Stomach (tissue), 4 donors: ENCODE measurements around the gene COL18A1.

Experiments
- CTCF ChIP-seq, 7 experiments: fragments of 450-650 bp in 4 of 7; fragments of 200-600 bp in 3 of 7; sonication (generic) in 3 of 7; IDR thresholded peaks; one replicate each; pipeline ENCODE4 v1.5.1; 2016 to 2019; ENCODE audit warnings: antibody characterized with exemption in 7 of 7, control low read depth in 2 of 7, mild to moderate bottlenecking in 1 of 7
- POLR2A ChIP-seq, 4 donors: fragments of 450-650 bp; IDR thresholded peaks; one replicate each; pipeline ENCODE4 v1.6.1; 2016; ENCODE audit warnings: antibody characterized with exemption in 4 of 4, control low read depth in 2 of 4, mild to moderate bottlenecking in 1 of 4, moderate library complexity in 1 of 4
- POLR2AphosphoS5 ChIP-seq, 3 donors: sonication (generic); formaldehyde crosslinking; IDR thresholded peaks; one replicate each; pipeline ENCODE4 v1.6.1; 2016; ENCODE audit warnings: antibody characterized with exemption in 3 of 3

GRCh38 chr21:45362077-45362747, 42.8 kb upstream of the COL18A1 start:
- no peak for TF ChIP-seq POLR2A (IDR thresholded peaks at IDR 0.05)
- no peak for TF ChIP-seq CTCF (IDR thresholded peaks at IDR 0.05)
- TF ChIP-seq POLR2AphosphoS5 (IDR thresholded peaks at IDR 0.05) = no peak
